ENCODE data around the gene PRR22.

GRCh38 chr19:5742051-5742450 lies 42.5 kb downstream of the PRR22 start:
- TF ChIP-seq CTCF (IDR thresholded peaks at IDR 0.05; ENCODE audit: low read depth, low read length, poor library complexity, severe bottlenecking) (no peak), EZH2phosphoT487 (IDR thresholded peaks at IDR 0.05; ENCODE audit: borderline replicate concordance, low read length) (no peak)
